Breast epithelium (tissue), 3 donors: ENCODE data around the gene CCNG1.

Experiments
- POLR2A ChIP-seq: fragments of 450-650 bp; IDR thresholded peaks from one replicate; pipeline ENCODE4 v1.6.1; 2016; ENCODE audit warnings: antibody characterized with exemption, mild to moderate bottlenecking, moderate library complexity
- POLR2AphosphoS5 ChIP-seq, 3 donors: sonication (generic); formaldehyde crosslinking; IDR thresholded peaks; one replicate each; pipeline ENCODE4 v1.6.1; 2017; ENCODE audit warnings: antibody characterized with exemption in 3 of 3

DNA sequence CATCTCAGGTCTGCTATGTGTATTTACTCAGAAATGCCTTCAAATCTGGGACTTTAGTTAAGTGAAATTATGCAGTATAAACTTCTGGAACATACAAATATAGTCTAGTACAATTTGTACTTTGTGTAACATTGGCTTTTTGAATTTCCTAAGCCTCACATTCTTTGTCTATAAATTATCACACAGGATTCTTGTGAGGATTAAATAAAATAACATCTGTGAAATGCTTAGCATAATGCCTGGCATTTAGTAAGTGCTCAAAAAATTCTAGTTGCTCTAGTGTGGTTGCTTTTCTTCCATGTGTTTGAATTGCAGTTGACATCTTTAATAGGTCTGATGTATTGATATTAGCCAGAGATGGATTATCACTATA, 25.7 kb downstream of the CCNG1 start:
- TF ChIP-seq POLR2AphosphoS5 (IDR thresholded peaks at IDR 0.05): no peak
- no peak for TF ChIP-seq POLR2A
